GM20431 (cell line): ENCODE data around the gene SEC16A.

Experiments used
- in situ Hi-C: fragments of 300-500 bp; cut with MseI, MboI; formaldehyde crosslinking; loops from one replicate; pipeline ENCODE4 v1.15.0; 2020; ENCODE audit warnings: low sequenced_read_pairs; ENCODE audit not compliant: unreplicated experiment

SEC16A gene

DNA sequence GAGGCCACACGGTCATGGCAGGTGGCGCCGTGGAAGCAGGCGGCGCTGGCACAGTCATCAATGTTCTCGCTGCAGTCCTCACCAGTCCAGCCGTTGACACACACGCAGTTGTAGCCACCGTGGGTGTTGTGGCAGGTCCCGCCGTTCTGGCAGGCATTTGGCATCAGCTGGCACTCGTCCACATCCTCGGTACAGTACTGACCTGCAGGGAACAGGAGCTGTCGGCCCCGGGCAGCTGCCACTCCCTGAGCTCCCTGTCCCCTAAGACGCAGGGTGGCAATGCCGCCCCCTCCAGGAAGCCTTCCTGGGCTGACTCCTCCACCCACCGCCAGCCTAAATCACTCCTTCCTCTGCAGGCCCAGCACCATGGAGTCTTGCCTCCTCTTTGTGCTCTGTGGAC, 35.8 kb upstream of the SEC16A start:
- in situ Hi-C loops = no loop called here

DNA sequence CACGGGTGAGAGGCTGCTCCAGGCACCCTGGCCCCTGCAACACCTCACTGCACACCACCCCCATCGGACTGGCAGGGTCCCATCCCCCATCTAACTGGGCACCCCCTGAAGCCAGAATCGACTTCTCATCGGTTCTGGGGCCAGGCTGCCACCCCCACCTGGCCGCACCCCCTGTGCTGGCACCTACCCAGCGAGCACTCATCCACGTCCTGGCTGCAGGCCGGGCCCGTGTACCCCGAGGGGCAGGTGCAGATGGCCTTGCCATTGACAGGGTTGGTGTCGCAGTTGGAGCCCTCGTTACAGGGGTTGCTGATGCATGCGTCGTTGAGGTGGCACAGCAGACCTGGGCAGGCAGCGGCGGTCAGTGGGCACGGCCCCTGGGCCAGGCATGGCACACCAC, 35.1 kb upstream of the SEC16A start:
- in situ Hi-C loops = no loop called here

DNA sequence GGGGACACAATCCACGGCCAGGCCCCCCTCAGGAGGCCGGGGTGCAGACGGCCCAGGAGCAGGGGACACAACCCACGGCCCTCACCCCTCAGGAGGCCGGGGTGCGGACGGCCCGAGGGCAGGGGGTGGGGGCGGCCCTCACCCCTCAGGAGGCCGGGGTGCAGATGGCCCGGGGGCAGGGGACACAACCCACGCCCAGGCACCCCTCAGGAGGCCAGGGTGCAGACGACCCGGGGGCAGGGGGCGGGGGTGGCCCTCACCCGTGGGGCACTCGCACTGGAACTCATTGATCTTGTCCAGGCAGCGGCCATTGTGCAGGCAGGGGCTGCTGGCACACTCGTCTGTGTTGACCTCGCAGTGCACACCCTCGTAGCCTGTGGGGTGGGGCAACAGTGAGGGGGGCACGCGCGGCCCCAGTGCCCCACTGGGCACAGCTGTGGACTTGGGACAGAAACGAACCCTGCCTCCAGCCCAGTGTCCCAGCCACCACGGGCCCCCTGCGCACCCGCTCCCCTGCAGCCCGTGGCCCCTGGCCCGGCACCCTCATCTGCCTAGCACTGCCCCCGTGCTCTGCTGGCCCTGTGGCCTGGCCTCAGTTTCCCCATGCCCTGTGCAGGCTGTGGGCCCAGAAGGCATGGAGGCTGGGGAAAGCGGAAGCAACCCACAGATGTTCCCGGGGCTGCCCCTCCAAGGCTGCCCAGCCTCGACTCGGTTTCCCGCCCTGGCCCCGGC, 34.3 kb upstream of the SEC16A start:
- in situ Hi-C loops = no loop called here

DNA sequence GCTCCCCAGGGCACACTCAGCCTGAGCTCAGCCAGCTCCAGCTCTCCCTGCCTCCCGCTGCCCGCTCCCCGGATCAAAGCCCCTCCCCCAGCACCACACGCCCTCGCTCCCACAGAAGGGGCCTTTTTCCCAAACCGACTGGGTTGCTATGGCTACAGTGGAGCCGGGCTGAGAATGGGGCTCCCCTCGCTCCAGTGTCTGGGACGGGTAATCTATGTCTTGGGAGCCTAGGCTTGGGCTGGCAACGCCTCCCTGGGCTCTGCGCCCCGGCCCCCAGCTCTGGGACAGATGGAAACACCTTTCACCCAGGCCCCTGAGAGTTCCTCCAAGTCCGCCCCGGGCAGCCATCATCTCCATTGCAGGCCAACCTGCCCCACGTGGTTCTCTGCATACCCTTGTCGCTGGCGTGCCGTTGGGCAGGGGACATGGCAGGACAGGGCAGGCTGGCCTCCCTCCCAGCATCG, 33.4 kb upstream of the SEC16A start:
- in situ Hi-C loops = no loop called here

DNA sequence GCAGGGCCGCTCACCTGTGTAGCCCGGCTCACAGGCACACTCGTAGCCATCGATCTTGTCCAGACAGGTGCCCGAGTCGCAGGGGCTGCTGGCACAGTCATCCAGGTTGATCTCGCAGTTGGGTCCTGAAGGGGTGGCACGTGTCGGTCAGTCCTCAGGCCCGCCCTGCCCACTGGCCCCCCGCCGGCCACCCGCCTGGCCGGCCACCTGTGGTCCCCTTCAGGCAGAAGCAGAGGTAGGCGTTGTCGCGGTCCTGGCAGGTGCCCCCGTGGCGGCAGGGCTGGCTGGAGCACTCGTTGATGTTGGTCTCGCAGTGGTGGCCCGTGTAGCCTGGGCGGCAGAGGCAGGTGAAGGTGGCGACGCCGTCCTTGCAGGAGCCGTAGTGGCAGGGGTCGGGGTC, 32.4 kb upstream of the SEC16A start:
- in situ Hi-C loops = no loop called here

DNA sequence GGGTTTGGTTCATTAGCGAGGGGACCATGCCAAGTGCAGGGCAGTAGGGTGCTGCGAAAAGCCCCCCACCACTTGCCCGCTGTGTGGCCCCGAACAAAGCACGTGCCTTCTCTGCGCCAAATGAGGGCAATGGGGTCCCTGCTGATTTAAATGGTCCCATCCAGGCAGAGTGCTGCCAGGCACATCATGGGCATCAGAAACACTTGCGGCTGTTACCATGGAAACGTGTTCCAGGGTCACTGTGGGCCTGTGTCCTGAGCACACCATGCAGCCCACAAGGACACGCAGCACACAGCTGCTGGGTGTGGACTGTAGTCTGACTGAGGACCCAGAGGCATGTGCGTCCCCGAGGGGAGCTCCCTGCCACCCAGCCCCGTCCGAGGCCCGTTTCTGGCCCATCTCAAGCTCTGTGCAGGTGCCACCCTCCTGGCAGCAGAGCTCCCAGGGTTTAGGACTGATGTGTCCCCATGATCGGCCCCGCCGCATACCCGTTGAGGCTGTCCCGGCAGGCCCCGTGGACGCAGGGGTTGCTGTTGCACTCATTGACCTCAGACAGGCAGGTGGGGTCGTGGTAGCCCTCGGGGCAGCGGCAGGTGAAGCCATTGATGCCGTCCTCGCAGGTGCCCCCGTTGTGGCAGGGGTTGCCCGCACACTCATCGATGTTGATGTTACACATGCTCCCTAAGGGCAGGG, 31.3 kb upstream of the SEC16A start:
- in situ Hi-C loops = no loop called here

DNA sequence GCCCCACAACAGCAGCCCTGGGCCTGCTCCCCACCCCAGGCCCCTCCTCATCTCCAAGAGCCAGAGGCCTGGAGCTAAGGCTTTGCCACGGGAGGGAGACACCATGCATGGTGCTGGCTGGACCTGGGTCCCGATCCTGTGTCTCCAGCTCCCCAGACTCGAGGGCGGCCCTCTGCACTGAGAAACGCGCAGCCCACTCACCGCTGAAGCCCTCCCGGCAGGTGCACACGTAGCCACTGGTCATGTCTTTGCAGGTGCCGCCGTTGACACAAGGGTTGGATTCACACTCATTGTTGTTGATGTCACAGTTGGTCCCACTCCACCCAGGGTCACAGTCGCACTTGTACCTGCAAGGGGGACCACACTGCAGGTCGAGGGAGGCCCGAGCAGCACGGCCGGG, 30.4 kb upstream of the SEC16A start:
- in situ Hi-C loops = no loop called here

DNA sequence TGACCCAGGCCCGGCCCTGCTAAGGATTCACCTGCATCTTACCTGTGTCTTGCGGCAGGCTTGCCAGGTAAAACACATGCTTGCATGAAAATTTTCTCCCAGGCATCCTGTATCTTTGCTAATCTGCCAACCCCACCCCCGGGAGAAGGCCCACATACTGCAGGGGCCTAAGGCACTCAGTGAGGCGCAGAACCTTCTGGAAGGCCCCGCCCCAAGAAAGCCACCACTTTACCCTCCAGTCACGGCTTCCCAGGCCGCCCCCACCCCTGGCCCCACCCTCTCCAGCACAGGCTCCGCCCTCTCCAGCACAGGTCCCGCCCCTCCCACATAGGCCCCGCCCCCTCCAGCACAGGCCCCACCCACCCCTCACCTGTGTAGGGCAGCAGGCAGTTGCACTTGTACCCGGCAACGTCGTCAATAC, 29.8 kb upstream of the SEC16A start:
- in situ Hi-C loops = no loop called here

DNA sequence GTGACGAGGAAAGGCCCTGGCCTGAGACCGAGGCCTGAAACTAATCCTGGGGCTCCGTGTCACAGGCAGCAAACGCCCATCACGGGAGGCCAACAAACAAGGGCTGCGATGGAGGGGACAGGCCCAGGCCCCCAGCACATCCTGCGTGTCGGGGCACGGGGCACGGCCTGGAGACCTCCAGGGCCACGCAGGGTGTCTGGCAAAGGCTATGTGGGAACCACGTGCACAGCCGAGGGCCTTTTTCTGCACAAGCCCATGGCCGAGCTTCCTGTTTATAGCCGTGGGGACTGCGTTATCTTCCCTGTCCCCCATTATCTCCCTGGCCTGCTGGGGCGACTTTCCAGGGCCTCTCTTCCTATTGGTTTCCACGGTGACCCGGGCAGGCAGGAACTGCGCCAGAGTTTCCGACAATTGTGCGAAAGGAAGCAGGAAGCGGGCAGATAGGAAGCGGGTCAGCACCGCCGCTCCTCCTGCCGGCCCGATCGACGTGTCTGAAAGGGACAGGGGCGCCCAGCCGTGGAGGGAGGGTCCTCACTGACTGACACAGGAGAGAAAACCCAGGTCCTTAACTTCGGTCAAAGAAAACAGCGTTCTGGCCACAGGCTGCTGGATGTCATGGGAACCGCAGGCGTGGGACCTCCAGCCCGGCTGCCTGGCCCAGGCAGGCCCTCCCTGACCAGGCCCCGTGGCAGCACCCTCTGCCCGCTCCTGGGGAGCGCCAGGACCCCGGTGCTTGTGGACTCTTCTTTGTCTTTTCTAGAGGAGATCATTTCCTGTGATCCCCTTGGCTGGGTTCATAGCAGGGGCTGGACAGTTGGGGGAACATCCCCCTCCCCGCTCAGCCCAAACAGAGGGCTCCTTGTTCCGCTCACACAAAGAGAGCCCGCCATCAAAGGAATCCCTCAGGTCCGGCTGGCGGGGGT, 29.1 kb upstream of the SEC16A start:
- in situ Hi-C loops = no loop called here

DNA sequence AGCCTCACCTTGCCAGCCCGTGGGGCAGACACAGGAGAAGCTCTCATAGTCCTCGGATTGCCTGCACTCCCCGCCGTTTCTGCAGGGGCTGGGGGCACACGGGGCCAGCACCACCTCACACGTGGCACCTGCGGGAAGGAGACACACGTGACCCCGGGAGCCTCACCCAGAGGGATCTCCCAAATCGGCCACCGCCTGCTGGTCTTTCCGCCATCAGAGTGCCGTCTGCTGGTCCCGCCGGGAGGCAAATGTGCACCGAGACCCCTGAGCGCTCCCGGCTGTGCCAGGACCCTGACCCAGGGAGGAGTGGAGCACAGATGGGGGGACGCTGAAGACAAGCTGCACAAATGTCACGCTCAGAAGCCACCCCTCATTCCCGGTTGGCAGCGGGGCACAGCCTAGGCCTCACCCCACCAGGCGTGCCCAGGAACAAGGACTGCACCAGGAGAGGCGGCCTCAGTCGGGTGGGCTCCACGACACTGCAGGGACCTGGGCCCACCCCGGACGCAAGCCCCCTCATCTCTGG, 28.4 kb upstream of the SEC16A start:
- in situ Hi-C loops = no loop called here

DNA sequence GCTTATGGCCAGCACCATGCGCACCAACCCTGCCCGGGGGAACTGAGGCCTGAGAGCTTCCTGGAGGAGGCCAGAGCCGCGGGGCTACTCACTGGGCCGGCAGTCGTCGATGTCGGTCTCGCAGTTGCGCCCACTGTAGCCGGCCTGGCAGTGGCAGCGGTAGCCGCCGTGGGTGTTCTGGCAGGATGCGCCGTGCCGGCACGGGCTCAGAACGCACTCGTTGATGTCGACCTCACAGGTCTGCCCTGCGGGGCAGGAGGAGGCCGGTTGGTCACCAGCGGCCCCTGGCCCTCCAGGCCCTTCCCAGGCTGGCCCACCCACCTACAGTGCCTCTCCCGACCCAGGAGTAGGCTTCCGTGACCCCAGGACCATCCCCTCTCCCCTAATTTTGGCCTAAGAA, 27.7 kb upstream of the SEC16A start:
- in situ Hi-C loops = no loop called here

DNA sequence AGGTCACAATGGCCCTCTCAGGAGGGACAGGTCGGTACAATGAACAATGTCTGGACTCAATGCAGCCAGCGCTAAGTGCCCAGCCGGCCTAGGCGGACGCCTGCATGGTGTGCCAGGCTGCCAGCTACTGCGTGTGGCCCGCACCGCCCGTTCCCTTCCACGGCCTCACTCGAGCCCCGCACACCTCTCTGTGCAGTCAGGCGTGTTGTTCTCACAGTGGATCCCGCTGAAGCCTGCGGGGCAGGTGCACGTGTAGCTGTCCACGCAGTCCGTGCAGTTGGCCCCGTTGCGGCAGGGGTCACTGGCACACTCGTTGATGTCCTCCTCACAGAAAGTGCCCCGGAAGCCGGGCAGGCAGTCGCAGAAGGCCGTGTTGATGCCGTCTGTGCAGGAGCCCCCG, 26.7 kb upstream of the SEC16A start:
- in situ Hi-C loops = no loop called here

DNA sequence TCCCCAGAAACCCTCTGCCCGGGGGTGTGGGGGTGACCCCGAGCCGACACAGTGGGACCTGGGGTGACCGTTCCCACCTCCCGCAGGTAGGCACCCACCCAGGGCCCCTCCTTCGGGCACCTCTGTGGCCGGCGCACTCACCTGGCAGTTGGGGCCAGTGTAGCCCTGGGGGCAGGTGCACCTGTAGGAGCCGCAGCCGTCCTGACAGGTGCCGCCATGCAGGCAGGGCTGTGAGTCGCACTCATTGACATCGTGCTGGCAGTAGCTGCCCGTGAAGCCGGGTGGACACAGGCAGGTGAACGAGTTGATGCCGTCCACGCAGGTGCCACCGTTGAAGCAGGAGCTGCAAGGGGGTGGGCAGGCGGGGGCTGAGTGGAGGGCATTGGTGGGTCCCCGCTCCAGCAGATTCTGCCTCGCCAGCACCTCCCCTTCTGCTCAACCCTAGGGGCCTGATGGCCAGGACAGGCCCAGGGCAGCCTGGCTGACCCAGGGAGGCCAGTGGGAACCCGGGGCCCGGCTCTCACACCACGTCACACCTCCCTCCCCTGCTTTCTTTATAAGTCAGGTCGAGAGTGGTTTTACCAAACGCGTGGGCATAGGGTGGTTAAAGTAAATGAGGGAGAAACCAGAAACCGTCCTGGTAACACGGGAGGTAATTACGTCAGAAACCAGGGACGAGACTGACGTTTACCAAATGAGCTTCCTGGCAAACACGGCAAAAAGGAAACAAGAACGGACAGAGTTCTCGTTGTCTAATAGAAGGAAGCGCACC, 26.1 kb upstream of the SEC16A start:
- in situ Hi-C loops = no loop called here

DNA sequence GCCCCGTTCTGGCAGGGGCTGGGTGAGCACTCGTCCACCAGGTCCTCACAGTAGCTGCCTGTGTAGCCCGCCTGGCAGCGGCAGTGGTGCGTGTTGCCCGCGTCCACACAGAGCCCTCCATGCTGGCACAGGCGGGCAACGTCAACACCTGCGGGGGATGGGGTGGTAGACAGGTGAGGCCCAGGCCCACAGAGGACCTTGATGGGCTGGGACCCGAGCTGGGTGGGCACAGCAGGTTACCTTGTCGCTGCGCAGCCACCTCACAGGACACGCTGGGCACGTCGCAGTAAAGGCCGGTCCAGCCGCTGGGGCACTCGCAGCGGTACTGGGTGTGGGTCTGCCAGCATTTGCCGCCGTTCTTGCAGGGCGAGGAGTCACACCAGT, 25.1 kb upstream of the SEC16A start:
- in situ Hi-C loops = no loop called here

DNA sequence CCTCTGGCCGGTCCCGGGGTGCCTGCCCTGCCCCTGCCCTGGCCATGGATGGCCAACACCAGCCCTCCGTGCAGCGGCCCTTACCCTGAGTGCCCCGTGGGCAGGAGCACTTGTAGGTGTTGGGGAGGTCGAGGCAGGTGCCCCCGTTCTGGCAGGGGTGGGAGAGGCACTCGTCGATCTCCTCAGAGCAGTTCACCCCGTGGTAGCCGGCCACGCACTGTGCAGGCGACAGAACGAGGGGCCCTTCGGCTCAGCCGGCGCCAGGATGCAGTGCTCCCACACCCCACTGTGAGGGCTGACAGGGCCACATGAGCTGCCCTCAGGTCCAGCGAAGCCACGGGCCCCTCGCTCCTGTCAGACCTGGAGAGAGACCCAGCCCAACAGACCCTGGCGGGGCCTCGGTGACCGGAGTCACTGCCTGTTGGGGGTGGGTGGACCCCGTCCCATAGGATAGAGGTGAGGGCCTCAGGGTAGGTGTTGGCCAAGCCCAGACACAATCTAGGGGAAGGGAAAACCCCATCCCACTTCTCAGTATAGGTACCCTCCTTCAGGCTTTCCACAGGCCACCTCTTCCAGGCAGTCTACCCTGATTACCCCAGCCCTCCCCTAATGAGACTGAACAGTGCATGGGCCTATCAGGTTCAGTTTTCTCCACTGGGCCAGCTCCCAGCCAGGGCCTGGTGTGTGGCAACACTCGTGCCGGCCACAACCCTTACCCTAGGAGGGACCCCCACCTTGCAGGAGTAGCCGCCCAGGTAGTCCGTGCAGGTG, 24.6 kb upstream of the SEC16A start:
- in situ Hi-C loops = no loop called here

DNA sequence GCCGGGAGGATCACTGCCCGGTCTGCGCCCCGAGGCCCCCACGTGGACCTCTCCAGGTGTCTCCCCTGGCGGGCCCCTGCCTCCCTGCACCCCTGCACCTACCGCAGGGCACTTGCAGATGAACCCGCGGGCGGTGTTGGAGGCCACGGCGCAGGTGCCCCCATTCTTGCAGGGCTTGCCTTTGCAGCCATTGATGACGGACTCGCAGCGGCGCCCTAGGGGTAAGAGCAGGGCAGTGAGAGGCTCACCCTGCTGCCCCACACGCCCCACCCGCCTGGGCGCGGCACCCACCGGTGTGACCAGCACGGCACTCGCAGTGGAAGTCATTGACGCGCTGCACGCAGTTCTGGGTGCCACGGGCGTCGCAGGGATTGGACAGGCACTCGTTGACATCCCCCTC, 23.6 kb upstream of the SEC16A start:
- in situ Hi-C loops = no loop called here

DNA sequence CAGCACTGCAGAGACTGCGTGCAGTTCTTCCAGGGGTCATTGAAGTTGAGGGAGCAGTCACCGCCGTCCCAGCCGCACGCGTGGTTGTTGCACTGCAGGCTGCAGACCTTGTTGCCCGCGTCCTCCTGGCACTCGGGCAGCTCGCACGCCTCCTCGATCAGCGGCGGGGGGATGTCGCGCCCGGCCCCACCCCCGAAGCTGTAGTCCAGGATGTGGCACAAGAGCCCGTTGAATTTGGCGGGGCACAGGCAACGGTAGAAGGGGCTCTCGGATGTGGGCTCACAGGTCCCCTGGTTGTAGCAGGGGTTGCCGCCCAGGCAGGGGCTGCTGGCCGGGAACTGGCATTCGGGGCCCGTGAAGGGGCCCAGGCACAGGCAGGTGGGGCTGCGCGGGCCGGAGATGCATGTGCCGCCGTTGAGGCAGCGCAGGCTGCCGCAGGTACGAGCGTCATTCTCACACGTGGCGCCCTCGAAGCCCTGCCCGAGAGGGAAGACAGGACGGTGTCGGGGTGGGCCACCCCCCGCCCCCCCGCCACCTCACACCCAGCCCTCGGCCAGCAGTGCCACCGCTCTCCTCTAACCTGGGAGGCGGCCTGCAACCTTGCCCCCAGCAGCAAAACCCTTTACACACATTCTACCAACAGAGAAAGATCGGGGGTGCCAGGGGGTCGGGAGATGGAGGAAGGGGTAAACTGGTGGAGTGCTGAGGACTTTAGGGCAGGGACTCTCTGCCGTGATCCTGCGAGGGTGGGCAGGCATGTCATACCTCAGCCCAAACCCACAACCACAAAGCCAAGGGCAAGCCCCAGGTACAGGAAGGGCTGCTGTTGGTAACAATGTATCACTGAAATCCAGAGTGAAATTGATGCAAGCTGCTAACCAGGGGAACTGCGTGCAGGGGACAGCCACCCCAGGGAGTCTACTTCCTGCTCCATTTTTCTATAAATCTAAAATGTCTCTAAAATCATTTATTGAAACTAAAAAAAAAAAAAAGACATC, 22.9 kb upstream of the SEC16A start:
- in situ Hi-C loops = no loop called here
